Loucy (cell line): ENCODE results near the gene PRPF18.

Experiments used
- H2AFZ ChIP-seq: fragments of 200-600 bp; sonication (generic); 2 replicates; pipeline ENCODE4 v1.6.0; 2016; ENCODE audit warnings: antibody characterized with exemption, mild to moderate bottlenecking, low read length, moderate library complexity
- H3F3A ChIP-seq: fragments of 200-600 bp; 2 replicates; pipeline ENCODE4 v1.6.0; 2016; ENCODE audit warnings: antibody characterized with exemption, low read depth, mild to moderate bottlenecking
- H3K27me3 ChIP-seq: fragments of 200-600 bp; sonication (generic); 2 replicates; pipeline ENCODE4 v1.6.1; 2014; ENCODE audit warnings: low read length, mild to moderate bottlenecking; ENCODE audit not compliant: insufficient read depth, poor library complexity, severe bottlenecking
- H3K36me3 ChIP-seq: fragments of 200-600 bp; sonication (generic); 2 replicates; pipeline ENCODE4 v1.6.1; 2016; ENCODE audit warnings: low read length; ENCODE audit not compliant: insufficient read depth
- H3K4me1 ChIP-seq: fragments of 200-600 bp; sonication (generic); 2 replicates; pipeline ENCODE4 v1.5.1; 2014; ENCODE audit warnings: low read length, mild to moderate bottlenecking; ENCODE audit not compliant: insufficient read depth, poor library complexity, severe bottlenecking
- H3K4me2 ChIP-seq: fragments of 200-600 bp; sonication (generic); 2 replicates; pipeline ENCODE4 v1.6.0; 2014; ENCODE audit warnings: antibody characterized with exemption, low read length, low read depth, mild to moderate bottlenecking; ENCODE audit not compliant: poor library complexity, severe bottlenecking
- H3K4me3 ChIP-seq: fragments of 200-600 bp; sonication (generic); 2 replicates; pipeline ENCODE4 v1.5.1; 2014; ENCODE audit warnings: low read length, mild to moderate bottlenecking, mixed read lengths; ENCODE audit not compliant: poor library complexity, severe bottlenecking
- H3K79me2 ChIP-seq: fragments of 200-600 bp; sonication (generic); 2 replicates; pipeline ENCODE4 v1.6.1; 2014; ENCODE audit warnings: low read length; ENCODE audit not compliant: insufficient read depth
- H3K9ac ChIP-seq: fragments of 200-600 bp; sonication (generic); 2 replicates; pipeline ENCODE4 v1.6.0; 2014; ENCODE audit warnings: mild to moderate bottlenecking, low read depth, low read length, moderate library complexity; ENCODE audit not compliant: poor library complexity, severe bottlenecking
- H3K9me2 ChIP-seq: fragments of 200-600 bp; sonication (generic); replicated peaks from 2 replicates; pipeline ENCODE4 v1.6.1; 2016; ENCODE audit warnings: low read depth, low read length, mixed read lengths
- H3K9me3 ChIP-seq: fragments of 200-600 bp; sonication (generic); 2 replicates; pipeline ENCODE4 v1.6.1; 2014; ENCODE audit warnings: mild to moderate bottlenecking, antibody characterized with exemption, low read length, low read depth; ENCODE audit not compliant: insufficient read depth
- H4K20me1 ChIP-seq: fragments of 200-600 bp; sonication (generic); 2 replicates; pipeline ENCODE4 v1.6.0; 2014; ENCODE audit warnings: antibody characterized with exemption, low read length, mild to moderate bottlenecking; ENCODE audit not compliant: insufficient read depth, poor library complexity, severe bottlenecking
- EZH2phosphoT487 ChIP-seq: fragments of 200-600 bp; IDR thresholded peaks from 2 replicates; pipeline ENCODE4 v1.6.1; 2018; ENCODE audit warnings: antibody characterized with exemption, mild to moderate bottlenecking, moderate library complexity, borderline replicate concordance
- TF ChIP-seq, protein P1 (sequence below): fragments of 200-600 bp; sonication (generic); conservative IDR thresholded peaks from 2 replicates; pipeline ENCODE4 v1.5.1; 2014; ENCODE audit warnings: mild to moderate bottlenecking, antibody characterized with exemption, low read length

PRPF18 gene

DNA sequence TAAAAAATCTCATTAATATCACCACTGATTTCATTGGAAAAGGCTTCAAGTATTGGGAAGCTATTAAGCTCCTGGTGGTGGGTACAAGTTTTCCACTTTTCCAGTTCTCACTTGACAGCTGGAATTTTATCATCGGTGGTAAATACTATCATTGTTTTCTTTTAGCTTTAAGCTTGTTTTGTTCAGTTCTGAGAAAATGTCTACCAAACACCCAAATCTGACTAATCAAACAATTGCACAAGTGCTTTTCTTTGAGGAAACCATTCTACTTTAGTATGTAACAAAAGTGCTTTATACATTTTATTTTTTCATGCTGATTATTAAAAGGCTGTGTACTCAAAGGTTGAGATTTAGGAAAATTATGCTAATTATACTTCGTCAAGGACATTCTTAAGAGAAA is 7.9 kb downstream of the PRPF18 start:
- TF ChIP-seq, protein P1, sequence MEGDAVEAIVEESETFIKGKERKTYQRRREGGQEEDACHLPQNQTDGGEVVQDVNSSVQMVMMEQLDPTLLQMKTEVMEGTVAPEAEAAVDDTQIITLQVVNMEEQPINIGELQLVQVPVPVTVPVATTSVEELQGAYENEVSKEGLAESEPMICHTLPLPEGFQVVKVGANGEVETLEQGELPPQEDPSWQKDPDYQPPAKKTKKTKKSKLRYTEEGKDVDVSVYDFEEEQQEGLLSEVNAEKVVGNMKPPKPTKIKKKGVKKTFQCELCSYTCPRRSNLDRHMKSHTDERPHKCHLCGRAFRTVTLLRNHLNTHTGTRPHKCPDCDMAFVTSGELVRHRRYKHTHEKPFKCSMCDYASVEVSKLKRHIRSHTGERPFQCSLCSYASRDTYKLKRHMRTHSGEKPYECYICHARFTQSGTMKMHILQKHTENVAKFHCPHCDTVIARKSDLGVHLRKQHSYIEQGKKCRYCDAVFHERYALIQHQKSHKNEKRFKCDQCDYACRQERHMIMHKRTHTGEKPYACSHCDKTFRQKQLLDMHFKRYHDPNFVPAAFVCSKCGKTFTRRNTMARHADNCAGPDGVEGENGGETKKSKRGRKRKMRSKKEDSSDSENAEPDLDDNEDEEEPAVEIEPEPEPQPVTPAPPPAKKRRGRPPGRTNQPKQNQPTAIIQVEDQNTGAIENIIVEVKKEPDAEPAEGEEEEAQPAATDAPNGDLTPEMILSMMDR = no peak
- no peak for TF ChIP-seq EZH2phosphoT487
- Histone ChIP-seq H3K27me3 (no peaks in the 10 kb centered on the region), H3K9me2 (no peaks in the 10 kb centered on the region), H3K9me3 (no peaks in the 10 kb centered on the region), H4K20me1 (no peaks in the 10 kb centered on the region), H3K4me1 (peaks cover under 1% of the 10 kb centered on the region), H3K79me2 (peaks cover 39% of the 10 kb centered on the region), H3F3A (no peaks in the 10 kb centered on the region), H3K9ac (no peak overlapping the region), H2AFZ (no peak overlapping the region), H3K36me3 (peaks cover 2% of the 10 kb centered on the region; the same call in 1 of the 2 replicates), H3K4me2 (no peak overlapping the region), H3K4me3 (no peak overlapping the region)

- peaks cover 19% of the 10 kb centered on the region; the same call in 1 of the 2 replicates for H3K36me3 ChIP-seq
- H3K4me1 ChIP-seq = no peaks in the 10 kb centered on the region
- H3F3A ChIP-seq = no peaks in the 10 kb centered on the region
- H3K4me3 ChIP-seq = no peak overlapping the region
- peaks cover 11% of the 10 kb centered on the region for H3K79me2 ChIP-seq
- no peaks in the 10 kb centered on the region for H4K20me1 ChIP-seq
- no peaks in the 10 kb centered on the region for H3K27me3 ChIP-seq
- H2AFZ ChIP-seq = no peak overlapping the region
- TF ChIP-seq, protein P1 = no peak
- no peak for TF ChIP-seq EZH2phosphoT487
- no peak overlapping the region for H3K9ac ChIP-seq
- no peaks in the 10 kb centered on the region for H3K9me2 ChIP-seq
- H3K9me3 ChIP-seq = no peaks in the 10 kb centered on the region
- H3K4me2 ChIP-seq = no peak overlapping the region
These were observed 11.1 kb downstream of the PRPF18 start for GRCh38 chr10:13597909-13598308.

DNA sequence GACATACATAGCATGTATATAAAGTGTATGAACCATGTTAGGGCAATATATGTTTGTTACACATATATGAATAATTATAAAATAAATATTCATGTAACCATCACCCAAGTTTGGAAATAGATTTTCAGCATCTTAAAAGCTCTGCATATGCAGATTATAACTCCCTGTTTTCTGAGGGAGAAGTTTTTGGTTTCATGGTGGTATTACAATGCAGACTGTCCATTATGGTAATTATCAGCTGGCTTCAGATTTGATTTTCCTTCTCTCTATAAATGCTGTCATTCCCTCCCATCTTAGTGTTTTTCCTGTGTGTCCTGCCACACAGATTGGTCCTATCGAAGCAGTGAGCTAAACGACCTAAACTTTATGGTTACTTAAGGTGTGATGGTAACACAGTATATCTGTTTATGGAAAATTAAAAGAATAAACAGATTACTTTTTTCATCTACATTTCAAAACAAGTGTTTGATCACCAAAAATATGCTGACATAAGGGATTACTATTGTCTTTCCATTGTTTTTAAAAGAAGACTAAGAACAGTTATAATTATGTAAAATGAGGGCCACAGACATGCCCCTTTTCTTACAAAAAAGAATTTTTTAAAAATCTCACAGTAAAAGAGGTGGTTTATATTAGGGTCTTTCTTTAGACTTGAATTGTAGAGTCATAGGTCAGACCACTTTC is 17.7 kb downstream of the PRPF18 start:
- H3K36me3 ChIP-seq = peaks cover 55% of the 10 kb centered on the region; the same call in 1 of the 2 replicates
- TF ChIP-seq, protein P1 = no peak
- no peak for TF ChIP-seq EZH2phosphoT487

More for the DNA sequence above, 17.7 kb downstream of the PRPF18 start:
- Histone ChIP-seq H3K27me3 (no peaks in the 10 kb centered on the region), H2AFZ (no peak overlapping the region), H3F3A (no peaks in the 10 kb centered on the region), H3K9ac (no peak overlapping the region), H3K9me2 (no peaks in the 10 kb centered on the region), H3K4me3 (no peak overlapping the region), H3K79me2 (no peaks in the 10 kb centered on the region), H3K9me3 (no peaks in the 10 kb centered on the region), H4K20me1 (no peaks in the 10 kb centered on the region), H3K4me1 (no peaks in the 10 kb centered on the region), H3K4me2 (no peak overlapping the region)
